NCI-H2081 (cell line): ENCODE data around the gene PEX11A.

Source experiments
- DNase-seq, 2 experiments: peaks; one replicate each; lab custom pipeline; 2025; lab: John Stamatoyannopoulos, UW

PEX11A gene

DNA sequence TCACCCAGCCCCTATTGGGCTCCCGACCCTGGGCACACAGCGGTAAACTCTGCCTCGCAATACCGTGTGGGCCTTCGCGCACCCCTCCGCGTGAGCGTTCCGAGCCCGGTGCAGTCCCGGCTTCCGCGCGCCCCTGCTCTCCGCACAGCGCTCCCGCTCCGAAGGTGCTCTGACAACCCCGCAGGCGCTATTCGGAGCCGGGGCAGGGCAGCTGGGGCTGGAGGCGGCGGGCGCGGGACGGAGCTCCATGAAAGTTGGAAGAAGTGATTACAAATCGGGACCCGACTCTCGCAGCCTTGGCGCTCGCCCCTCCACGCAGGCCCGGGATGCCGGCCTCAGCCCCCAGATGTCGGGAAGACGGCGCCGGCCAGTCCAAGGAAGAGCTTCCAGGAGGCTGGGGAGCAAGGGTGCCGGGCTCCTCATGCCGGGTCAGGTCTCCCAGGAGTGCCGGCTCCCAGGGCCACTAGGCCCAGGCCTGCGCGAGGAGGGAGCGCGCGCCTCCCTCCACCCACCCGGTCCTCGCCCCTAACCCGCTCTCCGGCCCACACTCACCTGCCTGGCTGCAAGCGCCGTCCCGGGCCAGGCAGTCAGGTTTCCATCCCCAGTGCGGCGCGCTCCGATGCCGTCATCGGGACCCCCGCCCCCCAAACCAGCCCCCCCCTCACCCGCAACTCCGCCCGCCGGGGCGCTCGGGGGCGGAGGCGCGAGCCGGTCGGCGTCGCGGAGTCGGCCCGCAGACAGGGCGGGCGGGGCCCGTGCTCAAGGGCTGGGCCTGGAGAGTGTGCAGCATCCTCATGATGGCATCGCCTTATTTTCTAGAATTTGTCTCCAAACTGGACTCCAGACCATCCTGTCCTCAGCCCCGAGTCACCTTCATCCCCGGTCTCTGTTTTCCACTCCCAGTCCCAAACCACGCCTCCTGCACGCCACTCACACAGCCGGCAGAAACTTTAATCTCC lies 35.4 kb downstream of the PEX11A start, which contains the start of gene KIF7:
TSS of gene KIF7 (minus strand) at position 621 of the 959 bp plus-strand sequence. CDS start 2,537 bp downstream, outside the sequence.
- peak in 1 of 2 experiments; percentile 30 for DNase-seq

DNA sequence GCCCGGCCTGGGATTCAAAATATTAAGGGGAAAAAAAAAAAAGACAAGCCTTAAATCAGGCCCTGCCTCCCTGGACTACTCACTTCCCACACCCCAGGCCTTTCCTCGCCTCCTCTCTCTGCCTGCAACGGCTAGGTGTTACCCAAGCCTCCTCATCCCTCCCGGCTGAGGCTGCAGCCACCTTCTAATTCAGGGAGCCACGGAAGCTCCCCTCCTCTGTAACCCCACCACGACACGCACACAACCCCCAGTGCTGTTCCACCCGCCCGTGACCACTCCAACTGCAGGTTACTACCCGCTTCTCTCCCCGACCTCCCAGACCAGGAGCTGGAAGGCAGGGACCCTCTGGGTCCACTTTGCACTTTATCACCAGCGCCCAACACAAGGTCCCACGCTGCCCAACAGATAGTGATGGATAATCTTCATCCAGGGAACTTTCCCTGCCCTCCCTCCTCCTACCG lies 36.2 kb downstream of the PEX11A start:
- no peak for DNase-seq

GRCh38 chr15:89653578-89653977 lies 37.0 kb downstream of the PEX11A start:
- DNase-seq, result no peak

GRCh38 chr15:89652666-89653065 lies 37.9 kb downstream of the PEX11A start:
- no peak for DNase-seq

- no peak for DNase-seq
Observed at GRCh38 chr15:89652131-89652530, 38.4 kb downstream of the PEX11A start.

DNA sequence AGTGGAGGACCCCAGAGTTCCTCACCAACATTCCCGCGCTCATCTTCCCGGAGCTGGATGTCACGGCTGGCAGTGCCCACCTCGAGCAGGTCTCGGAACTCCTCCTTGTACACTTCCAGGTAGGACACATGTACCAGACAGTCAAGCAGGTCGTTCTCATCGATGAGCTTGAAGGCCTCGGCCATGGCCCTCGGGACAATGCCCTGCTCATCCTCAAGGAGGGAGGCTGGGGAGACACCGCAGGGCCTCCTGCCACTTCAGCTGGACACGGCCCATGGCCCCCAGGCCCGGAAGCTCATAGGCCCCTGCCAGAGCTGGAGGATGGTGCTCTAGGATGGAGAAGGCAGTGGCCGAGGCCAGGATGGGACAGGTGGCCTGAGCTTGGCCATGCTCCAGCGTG lies 40.8 kb downstream of the PEX11A start:
- no peak for DNase-seq

GRCh38 chr15:89649013-89649625 lies 41.4 kb downstream of the PEX11A start:
- no peak for DNase-seq

- no peak for DNase-seq
Observed at GRCh38 chr15:89648106-89649012, 42.2 kb downstream of the PEX11A start.

DNA sequence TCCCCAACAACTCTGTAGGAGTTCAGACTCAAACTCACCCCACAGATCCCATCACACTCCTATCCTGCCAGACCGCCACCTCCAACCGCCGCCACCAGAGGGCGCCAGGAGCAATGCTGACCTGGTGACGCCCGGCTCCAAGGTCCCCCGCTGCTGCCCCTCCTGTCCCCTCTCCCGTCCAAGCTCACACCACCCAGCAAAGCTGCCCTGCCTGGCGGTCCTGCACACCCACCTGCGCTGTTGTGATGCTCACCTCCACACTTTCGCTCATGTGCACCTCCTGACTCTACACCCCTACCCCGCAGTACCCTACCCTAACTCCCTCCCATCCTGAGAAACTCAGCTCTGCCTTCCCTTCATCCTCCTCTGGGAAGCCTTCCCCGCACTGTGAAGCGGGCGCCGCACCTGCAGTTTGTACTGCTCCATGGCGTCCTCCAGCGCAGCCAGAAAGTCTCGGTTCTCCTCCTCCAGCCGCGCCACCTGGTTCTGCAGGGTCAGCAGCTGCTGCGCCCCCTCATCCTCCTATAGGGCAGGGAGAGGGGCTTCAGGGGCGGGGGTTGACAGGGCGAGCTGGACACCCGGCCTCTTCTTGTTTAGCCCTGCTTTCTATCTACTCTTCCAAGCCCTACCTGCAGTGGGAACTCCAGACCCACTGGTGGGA lies 43.2 kb downstream of the PEX11A start:
- peak; percentile 17 to 37 for DNase-seq

DNA sequence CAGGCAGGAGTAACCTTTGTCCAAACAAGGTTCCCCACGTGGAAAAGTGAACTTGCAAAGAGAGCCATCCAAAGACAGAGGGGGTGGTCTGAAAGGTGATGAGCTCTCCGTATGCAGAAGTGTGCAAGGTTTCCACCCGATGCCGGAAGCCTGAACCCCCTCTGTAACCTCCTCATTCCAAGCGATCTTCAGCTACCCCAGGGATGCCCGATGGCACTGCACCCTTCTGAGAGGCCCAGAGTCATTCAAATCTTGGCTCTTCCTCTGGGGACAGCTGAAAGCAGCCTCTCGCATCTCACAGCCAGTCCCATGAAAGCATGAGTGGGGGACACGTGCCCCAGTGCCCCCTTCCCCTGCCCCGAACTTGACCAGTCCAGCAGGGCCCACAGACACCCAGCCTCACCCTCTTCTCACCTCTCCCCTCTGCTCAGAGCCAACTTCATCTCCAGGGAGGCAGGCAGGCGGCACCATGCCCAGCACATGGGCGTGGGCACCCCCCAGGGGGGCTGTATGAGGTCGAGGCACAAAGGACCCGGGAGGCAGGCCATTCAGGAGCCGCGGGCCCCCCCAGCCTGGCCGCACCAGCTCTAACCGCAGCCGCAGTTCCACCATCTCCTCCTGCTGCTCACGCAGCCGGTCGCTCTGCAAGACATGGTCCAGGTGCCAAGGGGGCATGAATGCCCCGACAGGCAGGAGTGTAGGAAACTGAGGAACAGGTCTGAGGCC lies 44.0 kb downstream of the PEX11A start:
- no peak for DNase-seq

DNA sequence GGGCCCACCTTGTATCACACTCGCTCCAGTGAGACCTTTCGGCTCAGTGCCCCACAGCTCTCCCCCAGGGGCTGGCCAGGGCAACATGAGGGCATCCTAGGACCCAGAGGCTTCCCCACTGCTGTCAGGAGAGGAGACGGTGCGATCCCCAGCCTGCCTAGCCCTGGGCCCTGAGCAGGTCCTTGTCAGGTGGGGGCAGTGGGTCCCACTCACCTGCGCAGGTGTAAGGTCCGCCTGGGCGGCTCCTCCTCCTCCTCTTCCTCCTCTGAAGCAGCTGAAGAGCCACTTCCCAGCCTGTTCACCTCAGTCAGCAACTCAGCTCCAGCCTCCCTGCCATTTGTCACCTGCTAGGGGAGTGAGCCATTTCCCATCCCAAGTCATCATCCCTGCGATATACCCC lies 44.9 kb downstream of the PEX11A start:
- no peak for DNase-seq

DNA sequence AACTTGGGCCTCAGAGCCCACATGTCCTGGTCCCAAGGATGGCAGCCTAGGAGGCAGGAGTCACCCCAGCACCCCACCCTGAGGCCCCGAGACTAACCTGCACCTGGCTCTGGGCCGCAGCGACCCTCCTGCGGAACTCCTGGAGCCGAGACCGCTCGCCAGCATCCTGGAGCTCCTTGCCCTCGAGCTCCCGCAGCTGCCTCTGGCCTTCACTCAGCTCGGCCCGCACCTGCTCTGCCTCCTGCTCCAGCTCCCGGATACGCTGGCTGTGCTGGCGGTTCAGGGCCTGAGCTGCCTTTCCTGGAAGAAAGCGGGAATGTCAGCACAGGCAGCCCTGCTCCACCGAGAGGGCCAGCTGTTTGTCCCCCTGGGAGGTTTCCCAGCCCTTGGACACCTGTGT lies 48.4 kb downstream of the PEX11A start:
- DNase-seq, result no peak

- no peak for DNase-seq
Observed at GRCh38 chr15:89641053-89641452, 49.5 kb downstream of the PEX11A start.

DNA sequence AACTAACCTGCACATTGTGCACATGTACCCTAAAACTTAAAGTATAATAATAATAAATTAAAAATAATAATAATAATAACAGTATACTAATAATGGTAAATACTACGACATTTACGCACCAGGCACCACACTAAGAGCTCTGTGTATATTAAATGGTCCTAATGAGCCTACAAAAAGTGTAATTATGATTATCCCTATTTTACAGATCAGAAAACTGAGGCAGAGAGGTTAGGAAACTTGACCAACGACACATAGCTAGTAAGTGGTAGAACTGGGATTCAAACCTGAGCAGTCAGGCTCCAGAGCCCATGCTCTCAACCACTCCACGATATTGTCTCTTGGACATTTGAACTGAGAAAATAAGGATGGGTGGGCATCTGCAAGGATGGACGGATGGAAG lies 50.3 kb downstream of the PEX11A start:
- DNase-seq, result no peak

- no peak for DNase-seq
Observed at GRCh38 chr15:89633585-89633984, 57.0 kb downstream of the PEX11A start.

DNA sequence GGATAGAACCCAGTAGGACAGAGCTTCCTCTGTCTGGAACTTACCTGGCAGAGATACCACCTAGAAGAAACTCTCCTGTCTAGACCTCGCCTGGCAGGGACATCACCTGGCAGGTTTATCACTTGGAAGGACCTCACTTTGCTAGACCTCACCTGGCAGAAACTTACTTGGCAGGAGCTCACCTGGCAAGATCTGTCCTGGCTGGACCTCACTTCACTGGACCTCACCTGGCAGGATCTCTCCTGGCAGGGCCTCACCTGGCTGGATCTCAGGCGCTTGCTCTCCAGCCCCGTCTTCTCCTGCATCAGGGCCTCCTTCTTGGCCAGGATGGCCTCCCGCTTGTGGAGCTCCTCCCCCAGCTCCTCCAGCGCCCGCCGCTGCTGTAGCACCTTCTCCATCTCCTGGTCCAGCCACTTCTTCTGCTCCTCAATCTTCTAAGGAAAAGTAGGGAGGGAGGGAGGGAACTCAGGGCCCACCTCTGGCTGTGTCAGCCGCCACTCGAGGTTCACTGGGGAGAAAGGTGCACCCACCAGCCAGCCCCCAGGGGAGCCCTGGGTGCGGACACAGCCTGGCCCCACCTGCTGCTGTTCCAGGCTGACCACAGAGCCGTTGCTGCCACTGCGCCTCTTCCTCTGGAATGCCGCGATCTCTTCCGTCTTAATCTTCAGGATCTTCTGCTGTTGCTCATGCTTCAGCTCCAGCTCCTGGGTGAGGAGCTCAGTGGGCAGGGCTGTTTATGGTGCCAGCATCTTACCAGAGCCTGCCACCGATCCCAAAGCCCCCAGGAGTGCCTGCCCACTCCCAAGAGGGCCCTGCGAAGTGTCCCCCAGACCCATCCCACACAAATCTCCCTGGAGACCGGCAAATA lies 57.8 kb downstream of the PEX11A start:
- no peak for DNase-seq

- no peak for DNase-seq
Observed at GRCh38 chr15:89631902-89632264, 58.7 kb downstream of the PEX11A start.
